Stimulated activated naive CD8-positive, alpha-beta T cell treated with anti-CD3 and anti-CD28 coated beads, Interleukin-15, Interleukin-2, amounts not matched to agents 100 ng/mL and 50 ng/mL, for 24 hours (primary cell): ENCODE measurements around the gene ANAPC2.

ENCODE experiments used
- H3K27ac Mint-ChIP-seq: one replicate; pipeline ENCODE4 v1.8.0; 2021; ENCODE audit warnings: mild to moderate bottlenecking, mixed read lengths
- H3K27me3 Mint-ChIP-seq: one replicate; pipeline ENCODE4 v1.8.0; 2021; ENCODE audit warnings: mixed read lengths
- H3K36me3 Mint-ChIP-seq: one replicate; pipeline ENCODE4 v1.8.0; 2021; ENCODE audit warnings: low read depth, mixed read lengths
- H3K4me1 Mint-ChIP-seq: one replicate; pipeline ENCODE4 v1.8.0; 2021; ENCODE audit warnings: low read depth, mixed read lengths
- H3K4me3 Mint-ChIP-seq: one replicate; pipeline ENCODE4 v1.8.0; 2021; ENCODE audit warnings: mild to moderate bottlenecking, mixed read lengths
- H3K9me3 Mint-ChIP-seq: one replicate; pipeline ENCODE4 v1.8.0; 2021; ENCODE audit warnings: mixed read lengths

Gene ANAPC2

DNA sequence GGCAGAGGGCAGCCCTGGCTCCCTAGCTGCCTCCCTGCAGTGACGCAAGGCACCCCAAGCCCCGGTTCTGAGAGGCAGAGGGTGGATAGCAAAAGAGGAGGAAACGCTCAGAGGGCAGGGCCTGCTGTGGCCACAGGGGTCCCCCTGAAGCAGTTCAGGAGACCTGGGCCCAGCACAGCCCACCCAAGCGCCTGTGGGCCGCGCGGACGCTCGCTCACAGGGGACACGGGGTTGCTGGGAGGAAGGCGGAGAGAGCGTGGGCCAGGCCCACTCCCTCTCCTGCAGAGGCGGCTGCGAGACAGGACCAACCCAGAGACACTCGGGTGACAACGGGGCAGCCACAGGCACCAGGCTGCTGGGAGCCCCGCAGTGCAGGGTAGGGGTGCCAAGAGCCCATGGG, 8.6 kb downstream of the ANAPC2 start:
- Mint-ChIP-seq H3K36me3 (peaks cover 22% of the 10 kb centered on the region), H3K9me3 (no peaks in the 10 kb centered on the region), H3K27ac (no peak overlapping the region), H3K4me3 (no peak overlapping the region), H3K27me3 (no peaks in the 10 kb centered on the region), H3K4me1 (no peaks in the 10 kb centered on the region)

DNA sequence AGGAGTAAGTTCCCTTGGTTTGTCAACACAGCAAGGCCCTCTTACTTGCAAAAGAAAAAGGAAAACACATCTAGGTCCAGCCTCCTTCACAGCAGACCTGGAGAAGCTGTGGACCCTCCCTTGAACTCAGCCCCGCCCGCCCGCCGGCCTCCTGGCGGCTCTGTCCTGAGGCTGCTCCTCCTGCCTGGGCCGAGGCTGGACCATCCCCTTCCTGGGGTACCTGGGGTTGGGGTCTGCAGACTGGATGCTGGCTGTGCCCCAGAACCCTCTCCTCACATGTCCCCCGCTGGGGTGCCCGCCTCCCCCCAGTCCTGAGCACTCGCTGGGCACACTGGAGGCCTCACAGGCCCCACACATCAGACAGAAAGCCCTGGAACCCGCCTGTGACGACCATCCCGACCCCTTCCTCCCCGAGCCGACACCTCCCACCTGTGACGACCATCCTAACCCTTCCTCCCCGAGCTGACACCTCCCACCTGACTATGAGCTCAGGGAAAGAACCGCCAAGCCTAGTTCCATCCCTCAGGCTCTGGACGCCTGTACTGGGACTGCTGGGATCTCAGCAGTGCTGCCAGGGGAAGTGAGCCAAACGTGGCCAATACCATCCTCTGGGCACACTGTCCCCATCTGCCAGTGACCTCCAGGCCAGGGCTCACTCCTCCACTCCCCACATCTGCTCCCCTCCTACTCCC, 9.3 kb downstream of the ANAPC2 start:
- H3K4me1 Mint-ChIP-seq: no peaks in the 10 kb centered on the region
- H3K36me3 Mint-ChIP-seq: peaks cover 17% of the 10 kb centered on the region
- H3K4me3 Mint-ChIP-seq: no peak overlapping the region
- no peaks in the 10 kb centered on the region for H3K27me3 Mint-ChIP-seq
- H3K27ac Mint-ChIP-seq: no peak overlapping the region
- H3K9me3 Mint-ChIP-seq: no peaks in the 10 kb centered on the region

DNA sequence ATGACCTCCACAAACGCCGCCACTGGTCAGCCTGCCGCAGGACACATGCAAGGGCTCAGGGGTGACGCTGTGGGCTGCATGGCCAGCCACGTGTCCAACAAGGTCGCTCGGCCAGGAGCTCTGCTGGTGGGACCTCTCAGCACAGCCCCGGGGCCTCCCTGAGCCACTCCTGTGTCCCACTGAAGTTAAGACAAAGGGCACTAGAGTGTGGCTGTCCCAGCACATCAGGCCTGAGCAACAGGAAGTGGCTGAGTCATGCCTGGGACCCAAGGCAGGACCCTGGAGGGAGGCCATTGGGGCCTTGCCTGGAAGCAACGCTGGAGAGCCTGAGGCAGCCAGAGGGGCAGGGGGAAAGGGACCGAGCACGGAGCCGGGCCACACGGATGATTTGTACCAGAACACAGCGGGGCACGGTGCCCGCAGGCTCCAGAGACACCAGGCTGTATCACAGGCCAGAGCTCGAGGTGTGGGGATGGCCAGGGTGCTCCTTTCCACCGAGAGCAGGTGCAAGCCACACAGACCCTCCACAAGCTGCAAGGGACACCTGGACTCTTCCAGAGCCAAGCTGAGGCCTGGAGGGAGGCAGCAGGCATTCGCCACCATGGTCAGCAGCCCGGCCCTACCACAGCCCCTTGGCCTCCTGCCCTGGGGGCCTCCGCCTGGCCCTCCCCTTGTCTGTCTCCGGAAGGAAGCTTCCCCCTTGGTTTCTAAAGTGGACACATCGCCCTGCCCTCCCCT, 10.0 kb downstream of the ANAPC2 start:
- Mint-ChIP-seq H3K4me3 (no peak overlapping the region), H3K4me1 (no peaks in the 10 kb centered on the region), H3K27ac (no peak overlapping the region), H3K27me3 (no peaks in the 10 kb centered on the region), H3K9me3 (no peaks in the 10 kb centered on the region), H3K36me3 (peaks cover 14% of the 10 kb centered on the region)

DNA sequence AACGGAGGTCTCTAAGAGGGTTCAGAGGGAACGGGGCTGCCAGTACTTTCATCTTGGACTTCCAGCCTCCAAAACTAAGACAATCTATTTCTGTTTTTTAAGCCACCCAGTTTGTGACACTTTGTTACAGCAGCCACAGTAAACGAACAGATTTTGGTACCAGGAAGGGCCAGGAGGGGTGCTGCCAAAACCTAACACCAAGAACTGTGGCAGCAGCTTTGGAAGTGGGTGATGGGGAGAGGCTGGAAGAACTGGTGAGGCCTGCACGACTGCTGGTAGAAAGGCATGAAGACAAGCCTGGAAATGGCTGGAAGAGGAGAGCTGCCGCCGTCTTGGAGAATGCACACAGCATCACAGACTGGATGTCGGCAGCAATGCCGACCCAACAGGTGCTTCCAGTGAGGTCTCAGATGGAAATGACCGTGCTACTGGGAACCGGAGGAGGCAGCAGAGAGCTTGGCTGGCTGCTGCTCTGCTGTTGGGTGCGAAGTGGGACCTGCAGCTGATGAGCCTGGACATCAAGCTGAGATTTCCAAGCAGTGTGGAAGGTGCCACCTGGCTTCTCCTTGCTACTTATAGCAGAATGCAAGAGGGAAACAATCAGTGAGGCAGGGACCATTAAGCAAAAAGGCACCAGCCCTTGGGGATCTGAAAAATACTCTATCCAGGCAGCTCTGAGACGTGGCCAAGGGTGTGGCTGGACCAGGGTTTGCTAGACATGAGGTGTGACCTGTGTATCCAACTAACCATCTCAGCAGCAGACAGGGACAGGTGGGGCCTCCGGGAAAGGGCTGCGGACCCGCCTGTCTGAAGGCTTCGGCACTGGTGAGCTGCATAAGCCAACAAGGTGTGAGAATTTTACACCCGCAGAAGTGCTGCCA, 11.8 kb downstream of the ANAPC2 start:
- H3K27ac Mint-ChIP-seq: no peak overlapping the region
- H3K27me3 Mint-ChIP-seq: no peaks in the 10 kb centered on the region

DNA sequence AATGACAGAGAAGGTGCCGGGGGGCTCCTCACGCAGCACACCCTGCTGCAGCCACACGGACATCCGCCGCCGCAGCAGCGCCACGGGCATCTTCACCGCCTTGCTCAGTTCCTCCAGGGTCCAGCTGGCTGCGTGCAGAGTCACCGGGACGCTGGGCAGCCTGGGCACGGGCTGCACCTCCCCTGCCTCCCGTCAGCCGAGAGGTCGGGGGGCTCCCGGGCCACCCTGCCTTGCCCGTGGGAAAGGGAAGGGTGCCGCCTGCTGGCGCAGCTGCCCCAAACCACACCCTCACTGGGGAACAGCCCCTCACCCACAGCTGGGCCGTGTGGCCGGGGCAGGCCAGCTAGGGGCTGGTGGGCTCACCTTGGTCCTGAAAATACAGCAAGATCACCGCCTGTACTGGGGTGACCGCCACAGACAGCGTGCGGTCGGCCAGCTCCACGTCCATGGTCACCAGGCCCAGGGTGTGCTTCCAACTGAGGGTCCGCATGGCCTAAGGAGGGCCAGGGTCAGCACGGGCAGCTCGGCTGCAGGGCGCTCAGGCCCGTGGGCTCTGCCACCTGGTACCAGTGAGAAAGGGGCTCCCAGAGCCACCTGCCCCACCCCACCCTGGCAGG, 12.9 kb downstream of the ANAPC2 start:
- Mint-ChIP-seq H3K27ac (no peak overlapping the region), H3K36me3 (peaks cover 5% of the 10 kb centered on the region), H3K4me1 (no peaks in the 10 kb centered on the region), H3K27me3 (peaks cover 1% of the 10 kb centered on the region), H3K4me3 (no peak overlapping the region), H3K9me3 (no peaks in the 10 kb centered on the region)

More for the DNA sequence above, 11.8 kb downstream of the ANAPC2 start:
- H3K36me3 Mint-ChIP-seq: peaks cover 5% of the 10 kb centered on the region
- H3K4me1 Mint-ChIP-seq: no peaks in the 10 kb centered on the region
- no peak overlapping the region for H3K4me3 Mint-ChIP-seq
- H3K9me3 Mint-ChIP-seq: no peaks in the 10 kb centered on the region

DNA sequence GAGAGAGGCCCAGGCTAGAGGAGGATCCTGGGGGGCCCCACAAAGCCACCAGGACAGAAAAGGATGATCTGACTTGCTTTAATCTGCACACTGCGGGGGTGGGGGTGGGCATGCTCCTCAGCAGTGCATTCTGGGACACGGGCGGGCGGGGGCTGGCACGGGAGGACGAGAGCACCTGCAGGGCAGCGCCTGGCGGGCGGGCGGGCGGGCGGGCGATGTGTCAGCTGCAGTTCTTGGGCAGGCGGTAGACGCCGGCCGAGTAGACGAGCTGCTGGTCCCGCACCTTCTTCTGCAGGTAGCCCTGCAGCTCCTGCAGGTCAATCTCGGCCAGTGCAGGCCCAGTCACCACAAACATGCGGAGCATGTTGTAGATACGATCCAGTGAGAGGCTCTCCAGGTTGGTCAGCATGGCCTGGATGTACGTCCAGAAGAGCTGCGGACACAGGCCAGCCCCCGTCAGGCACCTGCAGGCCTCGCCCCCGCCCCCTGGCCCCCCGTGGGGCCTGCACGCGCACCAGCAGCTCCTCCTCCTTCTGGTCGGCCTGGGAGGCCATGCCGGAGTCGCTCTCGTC, 13.6 kb downstream of the ANAPC2 start:
- no peak overlapping the region for H3K4me3 Mint-ChIP-seq
- H3K27ac Mint-ChIP-seq: no peak overlapping the region
- H3K27me3 Mint-ChIP-seq: peaks cover 5% of the 10 kb centered on the region
- H3K4me1 Mint-ChIP-seq: no peaks in the 10 kb centered on the region
- no peaks in the 10 kb centered on the region for H3K9me3 Mint-ChIP-seq
- peaks cover 5% of the 10 kb centered on the region for H3K36me3 Mint-ChIP-seq

DNA sequence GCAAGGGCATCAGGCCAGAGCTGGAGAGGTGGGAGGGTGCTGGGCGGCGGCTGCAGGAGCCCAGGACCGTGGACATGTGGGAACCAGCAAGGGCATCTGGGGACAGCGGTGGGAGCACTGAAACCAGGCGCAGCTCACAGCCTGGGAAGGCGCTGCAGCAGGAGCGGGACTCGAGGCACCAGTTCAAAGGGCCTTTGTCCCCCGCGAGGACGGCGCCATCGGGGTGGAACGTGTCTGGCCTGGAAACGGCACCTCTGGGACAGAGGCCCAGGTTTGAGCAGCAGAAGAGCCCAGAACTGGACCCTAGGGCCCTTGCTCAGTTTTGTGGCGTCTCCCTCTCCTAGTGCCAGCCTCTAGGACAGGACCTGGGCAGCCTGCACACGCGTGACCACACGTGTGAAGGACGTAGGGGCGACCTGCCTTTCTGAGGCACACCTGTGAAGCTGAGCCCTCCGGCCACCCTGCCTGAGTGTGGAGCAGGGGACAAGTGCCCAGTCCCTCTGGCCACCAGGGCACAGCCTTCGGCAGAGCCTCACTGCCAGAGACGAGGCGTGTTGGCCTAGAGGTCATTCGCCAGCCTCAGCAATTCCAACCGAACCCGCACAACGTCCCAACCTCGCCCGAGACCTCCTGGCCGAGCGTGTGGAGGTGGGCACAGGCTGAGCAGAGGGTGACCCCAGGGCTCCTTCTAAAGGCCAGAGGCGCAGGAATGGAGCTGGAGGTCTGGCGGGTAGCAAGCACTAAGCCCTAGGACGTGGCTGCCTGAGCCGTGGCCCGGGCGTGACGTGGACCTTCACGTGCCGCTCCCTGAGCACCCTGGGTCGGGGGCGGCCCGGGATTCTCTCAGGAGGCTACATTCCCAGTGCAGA, 14.3 kb downstream of the ANAPC2 start:
- Mint-ChIP-seq H3K4me1 (peaks cover under 1% of the 10 kb centered on the region), H3K27me3 (peaks cover 6% of the 10 kb centered on the region), H3K27ac (no peak overlapping the region), H3K36me3 (peaks cover 5% of the 10 kb centered on the region), H3K9me3 (no peaks in the 10 kb centered on the region), H3K4me3 (no peak overlapping the region)

DNA sequence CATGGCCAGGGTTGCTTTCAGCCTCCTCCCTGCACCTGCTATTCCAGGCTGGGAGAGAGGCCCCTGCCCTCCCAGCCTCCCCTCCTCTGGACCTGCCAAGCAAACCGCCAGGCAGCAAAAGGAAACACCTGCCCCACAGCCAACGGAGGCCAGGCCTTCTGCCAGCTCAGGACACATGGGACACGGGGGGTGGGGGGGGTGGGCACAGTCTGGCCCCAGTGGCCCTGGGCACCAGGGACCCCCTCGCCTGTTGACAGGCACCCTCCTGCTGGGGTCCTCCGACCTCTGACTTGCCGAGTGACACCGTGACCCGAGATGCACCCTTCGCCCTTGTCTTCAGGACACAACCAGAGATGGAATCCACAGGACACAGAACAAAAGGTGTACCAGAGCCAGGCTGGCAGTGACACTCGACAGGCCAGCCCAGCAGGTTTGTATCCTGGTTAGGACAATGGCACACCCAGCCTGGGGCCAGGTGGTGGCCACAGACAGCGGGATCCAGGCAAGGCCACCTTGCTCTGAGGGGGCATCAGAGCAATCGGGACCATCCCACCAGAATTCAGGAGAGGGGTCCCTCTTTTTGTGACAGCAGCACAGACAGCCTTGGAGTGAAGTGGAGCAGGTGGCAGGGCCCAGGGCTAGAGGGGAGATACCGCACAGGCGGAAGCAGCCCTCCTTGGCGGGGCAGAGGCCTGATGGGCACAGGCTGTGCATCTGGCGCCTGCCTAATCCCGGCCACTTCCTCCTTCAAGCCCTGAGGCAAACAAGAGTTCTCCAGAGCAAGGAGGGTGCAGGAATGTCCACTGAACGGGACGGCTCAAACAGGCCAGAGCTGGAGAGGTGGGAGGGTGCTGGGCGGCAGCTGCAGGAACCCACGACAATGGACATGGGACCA, 15.2 kb downstream of the ANAPC2 start:
- Mint-ChIP-seq H3K27ac (no peak overlapping the region), H3K4me1 (peaks cover 4% of the 10 kb centered on the region), H3K4me3 (no peak overlapping the region), H3K9me3 (no peaks in the 10 kb centered on the region), H3K36me3 (peaks cover 5% of the 10 kb centered on the region), H3K27me3 (peaks cover 9% of the 10 kb centered on the region)

DNA sequence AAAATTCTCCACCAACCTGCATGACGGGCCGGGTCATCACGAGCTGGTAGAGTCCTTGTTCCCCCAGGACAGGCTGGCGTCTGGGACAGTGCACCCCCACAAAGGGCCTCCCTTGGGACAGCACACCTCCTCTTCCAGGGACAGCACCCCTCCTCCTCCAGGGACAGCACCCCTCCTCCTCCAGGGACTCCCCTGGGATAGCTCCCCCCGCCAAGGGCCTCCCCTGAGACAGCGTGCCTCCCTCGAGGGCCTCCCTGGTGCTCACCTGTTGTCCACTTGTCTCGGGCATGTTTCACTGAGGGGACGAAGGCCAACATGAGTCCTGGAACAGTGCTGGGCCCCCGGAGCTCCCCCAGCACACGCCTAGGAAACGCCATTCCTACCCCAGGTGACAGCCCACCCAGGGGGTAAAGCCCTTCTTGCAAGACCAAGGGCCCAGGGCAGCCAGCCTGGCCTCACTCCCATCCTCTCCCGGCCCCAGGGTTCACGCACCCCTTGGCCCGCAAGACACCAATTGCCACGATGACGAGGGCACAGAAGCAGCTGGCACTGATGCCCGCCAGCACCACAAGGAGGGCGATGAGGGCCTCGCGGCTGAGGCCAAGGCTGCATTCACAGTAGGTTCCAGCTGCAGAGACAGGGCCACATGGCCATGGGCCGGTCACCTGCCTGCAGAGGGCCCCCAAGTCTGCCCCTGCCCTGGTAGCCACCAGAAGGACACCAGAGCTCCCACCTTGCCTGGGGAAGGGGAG, 17.0 kb downstream of the ANAPC2 start:
- no peak overlapping the region for H3K4me3 Mint-ChIP-seq
- H3K27ac Mint-ChIP-seq: no peak overlapping the region

DNA sequence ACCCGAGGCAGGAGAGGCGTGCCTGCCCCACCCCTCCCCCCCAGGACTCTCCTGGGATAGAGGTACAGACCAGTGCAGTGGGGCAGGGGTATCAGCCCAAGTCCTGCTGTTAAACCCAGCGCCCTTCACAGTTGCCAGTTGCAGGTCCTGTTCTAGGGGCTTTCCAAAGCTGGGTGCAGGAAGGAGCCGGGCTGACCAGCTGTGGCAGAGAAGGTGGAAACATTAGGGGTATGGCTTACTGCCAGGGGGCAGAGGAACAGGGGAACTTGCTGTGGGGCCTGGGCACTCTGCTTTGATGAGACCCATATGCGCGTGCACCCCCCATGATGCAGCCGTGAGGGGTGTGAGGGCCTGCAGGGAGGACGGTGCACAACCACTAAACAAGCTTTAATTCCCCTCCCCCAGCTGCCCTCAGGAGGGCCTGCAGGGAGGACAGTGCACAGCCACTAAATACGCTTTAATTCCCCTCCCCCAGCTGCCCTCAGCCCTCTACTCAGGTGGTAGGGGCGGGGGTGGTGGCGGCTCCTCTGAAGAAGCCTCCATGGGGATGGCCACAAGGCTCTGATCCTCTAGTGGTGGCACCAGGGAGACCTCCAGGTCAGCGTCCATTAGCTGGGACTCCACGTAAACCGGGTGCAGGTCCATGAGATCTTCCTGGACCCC, 17.7 kb downstream of the ANAPC2 start:
- no peaks in the 10 kb centered on the region for H3K9me3 Mint-ChIP-seq
- peaks cover 15% of the 10 kb centered on the region for H3K27me3 Mint-ChIP-seq
- peaks cover 4% of the 10 kb centered on the region for H3K4me1 Mint-ChIP-seq
- no peak overlapping the region for H3K4me3 Mint-ChIP-seq
- H3K27ac Mint-ChIP-seq: no peak overlapping the region
- H3K36me3 Mint-ChIP-seq: no peaks in the 10 kb centered on the region

More for the DNA sequence above, 17.0 kb downstream of the ANAPC2 start:
- Mint-ChIP-seq H3K4me1 (peaks cover 4% of the 10 kb centered on the region), H3K9me3 (no peaks in the 10 kb centered on the region), H3K36me3 (no peaks in the 10 kb centered on the region), H3K27me3 (peaks cover 14% of the 10 kb centered on the region)

DNA sequence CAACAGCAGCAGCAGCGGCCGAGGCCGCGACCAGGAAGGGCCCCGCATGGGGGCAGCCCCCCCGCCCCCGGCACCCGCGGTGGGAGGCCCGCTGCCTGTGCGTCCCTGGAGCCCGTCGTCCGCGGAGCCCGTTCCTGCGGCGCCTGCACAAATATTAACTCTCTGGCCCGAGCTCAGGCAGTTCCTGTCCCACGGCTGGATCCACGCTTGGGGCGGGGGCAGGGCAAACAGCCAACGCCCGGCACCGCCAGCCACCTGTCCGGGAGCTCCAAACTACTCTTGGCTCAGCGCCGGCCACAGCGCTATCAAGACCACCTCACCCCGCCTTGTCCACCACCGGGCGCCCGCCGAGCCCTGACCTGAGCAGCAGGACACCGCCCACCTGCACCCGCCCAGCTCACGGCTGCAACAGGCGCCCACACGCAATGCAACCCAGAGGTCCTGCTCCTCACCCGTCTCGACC, 18.4 kb downstream of the ANAPC2 start, which contains the start of gene LRRC26:
TSS of gene LRRC26 (minus strand) at position 156 of the 463 bp plus-strand sequence. CDS start at position 48, 108 bp downstream.
- Mint-ChIP-seq H3K9me3 (no peaks in the 10 kb centered on the region), H3K4me3 (no peak within 1 kb of the TSS), H3K27ac (no peak within 1 kb of the TSS), H3K4me1 (peaks cover 4% of the 10 kb centered on the region), H3K36me3 (no peaks in the 10 kb centered on the region), H3K27me3 (peaks cover 15% of the 10 kb centered on the region)
